Occipital lobe (tissue), 3 donors: ENCODE measurements around the gene HSF2. TPM values are rescaled to one million over a fixed set of nuclear protein-coding genes. Genes with fewer than 3 reads are reported as not detected.
"Not testable (repeated sequence)": the region's sequence is repeated elsewhere in the genome, so short reads cannot be mapped to it uniquely, and the experiment has no call there.

ENCODE experiments used
- DNase-seq: peaks from one replicate; lab custom pipeline; 2025; lab: John Stamatoyannopoulos, UW
- small RNA-seq: library from RNA; depleted of rRNA; stranded (forward); fragments of <200 nt; gene quantifications from one replicate; pipeline ENCODE3, GENCODE V24; 2014
- total RNA-seq: library from RNA; depleted of rRNA; stranded (reverse); fragments of >200 nt; gene quantifications from one replicate; pipeline ENCODE4 v1.2.3, GENCODE V29; 2014

Gene HSF2
- total RNA-seq, 1 donor from 2014 or later: 88.1 TPM

DNA sequence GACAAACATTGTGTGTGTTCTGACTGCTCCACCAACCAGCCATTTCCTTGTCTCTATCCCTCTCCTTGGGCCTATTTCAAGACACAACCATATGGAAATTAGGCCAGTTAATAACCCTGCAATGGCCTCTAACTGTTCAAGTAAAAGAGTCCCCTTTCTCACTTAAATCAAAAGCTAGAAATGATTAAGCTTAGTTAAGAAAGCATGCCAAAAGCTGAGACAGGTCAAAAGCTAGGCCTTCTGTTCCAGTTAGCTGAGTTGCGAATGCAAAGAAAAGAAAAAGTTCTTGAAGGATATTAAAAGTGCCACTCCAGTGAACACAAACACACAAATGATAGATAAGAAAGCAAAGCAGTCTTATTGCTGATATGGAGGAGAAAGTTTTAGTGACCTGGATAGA lies 49.6 kb downstream of the HSF2 start:
- DNase-seq: no peak

DNA sequence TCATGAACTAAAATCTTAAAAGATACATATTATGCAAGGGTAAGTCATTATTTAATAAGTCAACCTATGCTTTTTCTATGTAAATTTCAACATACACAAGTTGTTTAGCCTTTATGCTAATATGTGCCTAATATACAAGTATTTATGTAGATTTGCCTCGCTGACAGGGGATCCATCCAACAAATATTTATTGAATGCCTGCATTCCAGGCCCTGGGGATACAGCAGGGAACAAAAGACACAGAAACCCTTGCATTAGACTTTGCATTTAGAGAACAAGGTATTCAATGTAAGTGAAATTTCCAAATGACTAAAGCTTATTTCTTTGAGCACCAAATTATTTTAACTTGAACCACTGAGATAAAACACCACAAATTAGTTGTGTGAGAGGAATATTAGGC lies 53.1 kb downstream of the HSF2 start:
- DNase-seq: no peak

DNA sequence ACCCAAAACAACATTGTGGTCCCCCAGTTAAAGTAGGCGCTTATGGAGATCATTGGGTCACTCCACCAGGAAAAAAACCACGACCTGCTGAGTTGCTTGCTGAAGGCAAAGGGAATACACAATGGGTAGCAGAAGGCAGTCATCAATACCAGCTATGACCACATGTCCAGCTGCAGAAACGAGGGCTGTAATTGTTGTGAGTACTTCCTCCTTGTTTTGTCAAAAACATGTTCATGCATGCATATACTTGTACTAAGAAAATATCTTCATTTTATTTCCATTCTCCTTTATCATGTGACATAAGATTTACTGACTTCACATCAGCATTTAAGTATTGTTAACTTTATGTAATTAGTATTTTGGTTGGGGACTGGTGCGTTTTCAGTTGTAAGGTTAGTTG lies 55.2 kb downstream of the HSF2 start:
- no peak for DNase-seq

DNA sequence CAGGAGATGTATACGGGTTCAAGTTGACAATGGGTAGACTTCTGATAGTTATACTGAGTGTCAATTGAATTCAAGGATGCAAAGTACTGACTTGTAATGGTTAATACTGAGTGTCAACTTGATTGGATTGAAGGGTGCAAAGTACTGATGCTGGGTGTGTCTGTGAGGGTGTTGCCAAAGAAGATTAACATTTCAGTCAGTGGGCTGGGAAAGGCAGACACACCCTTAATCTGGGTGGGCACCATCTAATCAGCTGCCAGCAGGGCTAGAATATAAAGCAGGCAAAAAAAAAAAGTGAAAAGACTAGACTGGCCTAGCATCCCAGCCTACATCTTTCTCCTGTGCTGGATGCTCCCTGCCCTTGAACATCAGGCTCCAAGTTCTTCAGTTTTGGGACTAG lies 55.7 kb downstream of the HSF2 start:
- DNase-seq: not testable (repeated sequence)

DNA sequence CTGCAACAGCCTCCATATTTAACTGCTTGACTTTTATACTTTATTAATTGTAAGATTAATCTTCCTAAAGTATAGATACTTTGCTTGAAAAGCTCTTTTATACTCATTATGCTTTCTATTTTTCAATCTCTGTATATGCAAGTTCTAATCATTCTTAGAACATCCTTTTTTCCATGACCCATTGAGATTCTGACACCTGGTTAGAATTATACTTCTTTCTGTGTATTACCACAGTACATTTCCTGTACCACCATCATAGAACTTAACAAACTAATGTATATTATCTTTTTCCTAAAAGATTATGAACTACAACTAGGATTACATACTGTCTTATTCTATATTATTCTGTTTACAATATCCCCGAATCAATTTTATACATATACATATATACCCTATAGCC lies 58.6 kb downstream of the HSF2 start:
- DNase-seq: no peak

DNA sequence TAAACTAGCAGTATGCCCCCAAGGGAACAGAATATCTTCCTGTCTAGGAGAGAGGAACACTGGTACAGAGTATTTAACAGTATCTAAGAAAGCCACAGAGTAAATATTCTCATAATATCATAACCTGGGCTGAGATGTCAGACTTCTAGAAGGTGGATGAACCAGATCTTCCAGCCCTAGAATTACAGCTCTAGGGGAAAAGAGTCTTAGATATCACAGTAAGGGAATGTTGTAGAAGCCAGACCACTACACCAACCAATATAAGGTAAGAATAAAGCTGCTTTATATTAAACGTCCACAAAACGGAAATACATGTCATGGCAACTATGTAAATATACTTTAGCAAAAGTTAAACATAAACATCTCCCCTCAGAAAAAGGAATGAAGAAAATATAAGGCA lies 59.8 kb downstream of the HSF2 start:
- DNase-seq: no peak

DNA sequence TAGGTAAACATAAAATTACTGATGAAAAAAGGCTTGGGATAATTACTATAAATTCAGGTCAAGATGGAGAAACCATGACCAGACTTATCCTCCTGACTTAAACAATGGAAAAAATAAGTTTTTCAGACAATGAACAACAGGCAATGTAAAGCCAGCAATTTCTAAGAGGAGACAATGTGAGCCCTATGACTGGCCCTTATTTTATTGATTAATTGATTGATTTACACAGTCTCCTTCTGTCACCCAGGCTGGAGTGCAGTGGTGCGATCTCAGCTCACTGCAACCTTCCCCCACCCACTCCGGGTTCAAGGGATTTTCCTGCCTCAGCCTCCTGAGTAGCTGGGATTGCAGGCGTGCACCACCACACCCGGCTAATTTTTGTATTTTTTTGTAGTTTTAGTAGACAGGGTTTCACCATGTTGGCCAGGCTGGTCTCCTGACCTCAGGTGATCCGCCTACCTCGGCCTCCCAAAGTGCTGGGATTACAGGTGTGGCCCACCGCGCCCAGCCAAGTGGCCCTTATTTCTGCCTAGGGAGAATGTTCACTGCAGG lies 60.5 kb downstream of the HSF2 start:
- not testable (repeated sequence) for DNase-seq

DNA sequence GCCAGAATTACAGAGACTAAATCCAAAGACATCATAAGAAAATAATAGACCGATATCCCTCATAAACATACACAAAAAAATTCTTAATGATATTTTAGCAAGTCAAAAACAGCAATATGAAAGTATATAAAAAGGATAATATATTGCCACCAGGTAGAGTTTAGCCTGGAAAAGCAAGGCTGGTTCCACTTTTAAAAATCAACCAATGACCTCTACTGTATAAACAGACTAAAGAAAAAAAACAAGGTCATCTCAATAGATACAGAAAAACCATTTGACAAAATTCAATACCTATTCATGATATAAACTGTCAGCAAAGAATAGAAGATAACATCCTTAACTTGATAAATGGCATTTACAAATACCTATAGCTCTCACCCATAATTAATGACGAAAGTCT lies 62.4 kb downstream of the HSF2 start:
- DNase-seq: no peak

DNA sequence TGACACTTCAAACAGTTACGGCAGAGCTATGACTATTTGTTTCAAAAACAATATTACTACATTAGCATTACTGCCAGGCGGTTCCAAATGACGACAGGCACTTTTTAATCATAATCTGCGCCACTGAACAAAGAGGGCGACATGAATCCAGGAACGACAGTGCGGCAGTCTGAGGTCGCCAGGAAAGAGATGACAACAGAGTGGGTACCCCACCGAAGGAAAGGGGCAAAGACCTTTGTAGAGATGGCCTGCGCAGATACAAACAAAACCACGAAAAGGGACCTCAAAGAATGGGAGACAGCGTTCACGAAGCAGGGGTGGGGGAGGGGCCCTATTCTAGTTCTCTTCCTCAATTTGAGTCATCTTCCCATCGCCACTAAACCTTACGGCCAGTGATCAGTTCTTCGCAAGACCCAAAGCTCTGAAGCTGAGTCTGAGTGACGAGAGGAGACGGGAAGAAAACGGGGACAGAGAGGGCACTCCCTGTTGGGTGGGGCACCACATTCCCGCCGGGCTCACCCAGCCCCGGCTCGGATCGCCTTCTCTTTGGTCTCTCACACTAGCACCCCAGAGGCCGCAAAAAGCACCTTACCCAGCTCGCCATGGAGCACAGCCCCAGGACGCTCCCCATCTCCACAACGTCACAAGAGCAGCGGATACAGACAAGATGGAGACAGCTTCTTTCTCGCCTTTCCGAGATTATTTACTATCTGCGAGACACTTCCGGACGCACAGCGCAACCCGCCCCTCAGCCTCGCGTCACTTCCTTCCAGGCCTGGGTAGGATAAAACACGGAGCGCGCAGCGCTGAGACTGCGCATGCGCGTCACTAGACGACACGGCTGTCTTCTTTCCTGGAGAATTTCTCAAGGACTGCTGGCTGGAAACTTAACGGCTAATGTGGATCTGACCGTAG lies 71.9 kb downstream of the HSF2 start, which contains the start of gene SERINC1:
TSS of gene SERINC1 (minus strand) at position 701 of the 915 bp plus-strand sequence. CDS start at position 631, 70 bp downstream.
- DNase-seq: peak; percentile 90

DNA sequence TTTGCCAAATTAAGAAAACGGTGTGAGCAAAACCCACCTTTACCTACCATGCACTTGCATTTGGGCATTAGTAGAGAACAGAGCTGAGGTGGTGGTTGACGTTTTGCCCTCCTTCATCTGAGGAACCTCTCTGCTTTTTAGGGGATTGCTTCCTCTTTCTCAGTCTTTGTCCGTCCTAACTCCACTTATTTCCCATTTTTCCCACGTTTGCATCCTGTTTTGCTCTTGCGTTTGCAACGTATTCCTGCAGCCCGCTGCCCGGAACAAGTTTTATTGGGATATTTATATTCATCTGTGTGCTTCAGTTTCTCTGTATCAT lies 72.5 kb downstream of the HSF2 start:
- no peak for DNase-seq

DNA sequence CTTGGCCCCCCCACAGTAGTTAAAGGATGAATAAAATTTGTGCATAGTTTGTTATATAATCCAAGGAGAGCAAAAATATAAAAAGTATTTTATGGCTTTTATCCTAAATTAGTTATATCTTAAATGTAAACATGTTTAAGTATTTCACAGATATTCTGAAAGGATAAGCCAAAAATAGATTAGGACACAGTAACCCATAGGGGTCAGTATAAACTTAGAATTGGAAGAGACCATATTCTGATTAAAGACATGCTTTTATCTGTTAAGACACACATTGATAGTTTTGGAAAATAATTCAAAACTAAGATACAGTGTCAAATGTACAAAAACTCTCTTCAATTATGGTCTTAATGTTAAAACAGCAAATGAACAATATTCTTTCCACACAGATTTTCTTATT lies 76.7 kb downstream of the HSF2 start:
- no peak for DNase-seq

DNA sequence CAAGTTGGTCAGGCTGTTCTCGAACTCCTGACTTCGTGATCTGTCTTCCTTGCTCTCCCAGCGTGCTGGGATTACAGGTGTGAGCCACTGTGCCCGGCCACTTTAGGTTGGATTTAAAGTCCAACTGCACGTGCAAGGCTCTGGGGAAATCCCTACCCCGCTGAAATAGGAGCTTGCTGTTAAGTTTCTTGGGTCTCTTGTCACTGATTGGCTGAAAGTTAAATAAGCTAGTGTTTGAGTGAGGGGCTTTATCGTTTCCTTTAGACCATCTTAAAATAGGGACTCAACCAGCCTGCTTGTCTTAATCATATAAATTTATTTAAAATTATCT lies 83.3 kb downstream of the HSF2 start:
- DNase-seq: no peak

Small RNA genes within 50 kb of the gene (small RNA-seq; reads per million reads assigned to genes)
- not detected for gene Z99129.1

Other genes with a start within 250 kb of the HSF2 start
- gene SERINC1, start 72.2 kb downstream of the HSF2 start, total RNA-seq: 735 TPM
- 1.7 TPM for gene PKIB, start 210.8 kb downstream of the HSF2 start, total RNA-seq